Measurements from ENCODE around the gene SARDH.

Gene SARDH

DNA sequence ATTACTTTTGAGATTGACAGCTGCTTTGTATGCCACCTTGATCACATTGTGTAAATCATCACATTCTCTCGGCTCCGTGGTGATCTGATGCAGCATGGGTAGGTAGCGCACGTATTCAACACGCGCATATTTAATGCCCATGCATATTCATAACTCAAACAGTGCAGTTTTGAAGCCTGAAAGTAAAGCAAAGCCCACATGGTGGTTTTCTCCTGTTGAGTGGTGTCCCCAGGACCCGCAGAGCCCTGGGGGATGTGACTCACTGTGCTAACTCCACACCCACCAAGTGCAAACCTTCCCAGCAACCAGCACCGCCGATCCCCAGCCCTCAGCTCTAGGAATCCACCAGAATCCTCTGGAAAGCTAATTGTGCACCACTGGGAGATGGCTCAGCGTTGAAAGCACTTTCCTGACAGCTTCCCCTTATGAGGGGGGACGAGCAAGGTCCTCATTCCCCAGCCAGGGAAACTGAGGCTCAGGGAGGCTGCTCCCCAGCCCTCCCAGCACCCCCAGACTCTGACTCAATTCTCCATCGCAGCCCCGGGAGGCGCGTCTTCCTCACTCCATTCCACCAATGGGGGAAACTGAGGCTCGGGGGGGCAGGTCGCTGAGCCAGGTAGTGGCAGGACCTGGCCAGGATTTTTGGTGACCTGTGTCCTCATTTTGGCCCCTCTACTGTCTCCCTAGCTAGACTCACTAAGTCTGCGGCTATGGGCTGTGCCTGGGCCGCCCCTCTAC, 46.4 kb downstream of the SARDH start:
- Histone ChIP-seq H3K27ac (ENCODE audit: low read depth, low read length) (no peak overlapping the region), H3K36me3 (ENCODE audit: control insufficient read depth, insufficient read depth, low read length) (no peaks in the 10 kb centered on the region), H3K4me1 (ENCODE audit: control insufficient read depth, insufficient read depth, low read length) (no peaks in the 10 kb centered on the region), H3K9ac (ENCODE audit: low read length) (no peak overlapping the region), H3K4me3 (ENCODE audit: low read length) (no peak overlapping the region), H3K27me3 (ENCODE audit: control insufficient read depth, insufficient read depth, low read length) (no peaks in the 10 kb centered on the region)

- H3K27ac ChIP-seq (ENCODE audit: low read depth, low read length): no peak overlapping the region
- H3K4me1 ChIP-seq (ENCODE audit: control insufficient read depth, insufficient read depth, low read length): no peaks in the 10 kb centered on the region
- H3K27me3 ChIP-seq (ENCODE audit: control insufficient read depth, insufficient read depth, low read length): no peaks in the 10 kb centered on the region
- H3K4me3 ChIP-seq (ENCODE audit: low read length): no peak overlapping the region
- no peaks in the 10 kb centered on the region for H3K36me3 ChIP-seq (ENCODE audit: control insufficient read depth, insufficient read depth, low read length)
- H3K9ac ChIP-seq (ENCODE audit: low read length): no peak overlapping the region
These were observed 47.0 kb downstream of the SARDH start for GRCh38 chr9:133691191-133691590.

DNA sequence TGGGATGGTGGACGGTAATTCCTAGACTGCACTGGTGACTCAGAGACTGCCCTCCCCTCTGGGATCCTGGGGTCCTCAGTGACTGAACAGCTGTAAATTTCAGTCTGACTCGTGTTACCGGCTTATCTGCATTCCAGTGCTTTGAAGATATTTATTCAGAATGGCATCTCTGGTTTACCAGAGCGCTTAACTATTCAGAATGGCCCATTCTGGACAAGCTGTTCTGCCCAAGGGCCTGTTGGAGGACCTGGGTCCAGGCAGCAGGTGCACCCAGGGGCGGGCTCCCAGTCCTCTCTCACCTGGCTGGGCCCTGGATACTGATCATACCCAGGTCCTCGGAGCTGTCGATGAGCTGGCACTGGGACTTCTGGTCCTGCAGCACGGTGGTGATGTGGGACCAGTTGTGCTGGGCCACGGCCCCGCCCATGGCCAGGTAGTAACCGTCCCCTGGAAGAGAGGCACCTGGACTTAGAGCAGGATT, 48.0 kb downstream of the SARDH start:
- Histone ChIP-seq H3K27ac (ENCODE audit: low read depth, low read length) (no peak overlapping the region), H3K4me1 (ENCODE audit: control insufficient read depth, insufficient read depth, low read length) (no peaks in the 10 kb centered on the region), H3K4me3 (ENCODE audit: low read length) (no peak overlapping the region), H3K36me3 (ENCODE audit: control insufficient read depth, insufficient read depth, low read length) (no peaks in the 10 kb centered on the region), H3K9ac (ENCODE audit: low read length) (no peak overlapping the region), H3K27me3 (ENCODE audit: control insufficient read depth, insufficient read depth, low read length) (no peaks in the 10 kb centered on the region)

GRCh38 chr9:133689151-133689763, 48.9 kb downstream of the SARDH start:
- no peaks in the 10 kb centered on the region for H3K36me3 ChIP-seq (ENCODE audit: control insufficient read depth, insufficient read depth, low read length)
- no peak overlapping the region for H3K4me3 ChIP-seq (ENCODE audit: low read length)
- peaks cover 3% of the 10 kb centered on the region for H3K4me1 ChIP-seq (ENCODE audit: control insufficient read depth, insufficient read depth, low read length)
- H3K27me3 ChIP-seq (ENCODE audit: control insufficient read depth, insufficient read depth, low read length): no peaks in the 10 kb centered on the region
- no peak overlapping the region for H3K27ac ChIP-seq (ENCODE audit: low read depth, low read length)
- no peak overlapping the region for H3K9ac ChIP-seq (ENCODE audit: low read length)

GRCh38 chr9:133687856-133688761, 50.0 kb downstream of the SARDH start:
- H3K36me3 ChIP-seq (ENCODE audit: control insufficient read depth, insufficient read depth, low read length): no peaks in the 10 kb centered on the region
- H3K9ac ChIP-seq (ENCODE audit: low read length): no peak overlapping the region
- peaks cover 9% of the 10 kb centered on the region for H3K4me1 ChIP-seq (ENCODE audit: control insufficient read depth, insufficient read depth, low read length)
- no peaks in the 10 kb centered on the region for H3K27me3 ChIP-seq (ENCODE audit: control insufficient read depth, insufficient read depth, low read length)
- H3K27ac ChIP-seq (ENCODE audit: low read depth, low read length): no peak overlapping the region
- no peak overlapping the region for H3K4me3 ChIP-seq (ENCODE audit: low read length)

- H3K9ac ChIP-seq (ENCODE audit: low read length): no peak overlapping the region
- no peak overlapping the region for H3K27ac ChIP-seq (ENCODE audit: low read depth, low read length)
- no peak overlapping the region for H3K4me3 ChIP-seq (ENCODE audit: low read length)
- H3K36me3 ChIP-seq (ENCODE audit: control insufficient read depth, insufficient read depth, low read length): no peaks in the 10 kb centered on the region
- H3K27me3 ChIP-seq (ENCODE audit: control insufficient read depth, insufficient read depth, low read length): no peaks in the 10 kb centered on the region
- peaks cover 10% of the 10 kb centered on the region for H3K4me1 ChIP-seq (ENCODE audit: control insufficient read depth, insufficient read depth, low read length)
These were observed 51.2 kb downstream of the SARDH start for GRCh38 chr9:133686642-133687575.

DNA sequence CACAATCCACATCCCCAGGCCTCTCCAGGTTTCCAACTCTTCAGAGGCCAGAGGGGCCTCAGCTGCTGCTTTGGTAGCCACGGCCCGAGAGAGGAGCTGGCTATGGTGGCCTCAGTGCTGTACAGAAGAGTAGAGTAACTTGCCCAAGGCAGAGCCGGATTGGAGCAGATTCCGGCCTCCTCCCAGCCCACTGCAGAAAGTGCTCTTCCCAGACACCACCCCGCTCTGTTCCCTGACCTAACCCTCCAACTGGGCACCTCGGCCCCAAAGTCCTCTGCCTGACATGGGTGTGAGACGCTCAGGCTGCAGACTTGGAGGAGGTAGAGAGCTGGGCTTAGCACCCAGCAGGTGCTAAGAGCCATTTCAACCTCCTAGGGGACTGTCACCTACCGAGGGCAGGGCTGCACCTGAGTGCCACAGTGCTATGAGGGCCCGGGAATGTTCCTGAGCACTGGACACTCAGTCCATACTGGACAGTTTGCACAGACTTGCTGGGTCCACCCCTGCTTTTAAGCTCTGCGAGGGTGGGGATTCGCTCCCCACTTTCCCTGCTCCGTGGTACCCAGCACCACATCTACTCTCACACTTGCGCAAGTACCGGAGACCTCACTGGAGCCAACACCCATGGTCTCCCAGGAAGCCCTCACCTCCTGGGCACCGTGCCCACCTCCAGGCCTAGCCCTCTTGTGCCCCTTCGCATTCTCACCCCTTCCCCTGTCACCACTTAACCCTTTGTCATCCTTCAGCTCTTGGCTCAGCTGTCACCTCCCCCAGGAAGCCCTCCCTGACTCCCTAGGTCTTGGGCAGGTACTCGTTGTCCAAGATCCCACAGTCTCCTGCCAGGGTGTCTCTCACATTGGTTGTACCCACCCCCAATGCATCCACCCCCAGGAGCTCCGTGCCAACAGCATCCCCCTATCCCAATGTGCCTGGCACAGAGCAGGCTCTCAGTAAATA, 52.2 kb downstream of the SARDH start:
- Histone ChIP-seq H3K36me3 (ENCODE audit: control insufficient read depth, insufficient read depth, low read length) (no peaks in the 10 kb centered on the region), H3K27me3 (ENCODE audit: control insufficient read depth, insufficient read depth, low read length) (no peaks in the 10 kb centered on the region), H3K4me1 (ENCODE audit: control insufficient read depth, insufficient read depth, low read length) (peaks cover 10% of the 10 kb centered on the region), H3K27ac (ENCODE audit: low read depth, low read length) (no peak overlapping the region), H3K4me3 (ENCODE audit: low read length) (no peak overlapping the region), H3K9ac (ENCODE audit: low read length) (no peak overlapping the region)

DNA sequence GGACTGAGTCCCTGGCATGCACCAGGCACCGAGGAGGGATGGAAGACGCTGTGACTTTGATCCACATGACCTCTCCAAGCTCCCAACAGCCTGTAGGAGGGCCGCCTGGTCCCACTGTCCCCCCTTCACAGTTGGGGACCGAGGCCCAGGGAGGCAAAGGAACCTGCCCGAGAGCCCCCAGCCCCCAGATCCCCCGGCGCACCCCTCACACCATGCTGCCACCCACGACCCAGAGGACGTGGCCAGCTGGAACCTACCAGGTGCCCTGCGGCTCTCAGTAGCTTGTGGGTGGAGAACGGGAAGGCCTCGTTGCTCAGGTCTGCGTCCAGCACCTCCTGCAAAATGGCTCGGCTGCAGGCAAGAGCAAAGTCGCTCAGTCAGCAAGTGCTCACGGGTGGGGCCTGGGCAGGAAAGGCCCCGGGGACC, 53.2 kb downstream of the SARDH start:
- Histone ChIP-seq H3K27ac (ENCODE audit: low read depth, low read length) (no peak overlapping the region), H3K36me3 (ENCODE audit: control insufficient read depth, insufficient read depth, low read length) (no peaks in the 10 kb centered on the region), H3K4me1 (ENCODE audit: control insufficient read depth, insufficient read depth, low read length) (peaks cover 10% of the 10 kb centered on the region), H3K27me3 (ENCODE audit: control insufficient read depth, insufficient read depth, low read length) (no peaks in the 10 kb centered on the region), H3K4me3 (ENCODE audit: low read length) (no peak overlapping the region), H3K9ac (ENCODE audit: low read length) (no peak overlapping the region)

DNA sequence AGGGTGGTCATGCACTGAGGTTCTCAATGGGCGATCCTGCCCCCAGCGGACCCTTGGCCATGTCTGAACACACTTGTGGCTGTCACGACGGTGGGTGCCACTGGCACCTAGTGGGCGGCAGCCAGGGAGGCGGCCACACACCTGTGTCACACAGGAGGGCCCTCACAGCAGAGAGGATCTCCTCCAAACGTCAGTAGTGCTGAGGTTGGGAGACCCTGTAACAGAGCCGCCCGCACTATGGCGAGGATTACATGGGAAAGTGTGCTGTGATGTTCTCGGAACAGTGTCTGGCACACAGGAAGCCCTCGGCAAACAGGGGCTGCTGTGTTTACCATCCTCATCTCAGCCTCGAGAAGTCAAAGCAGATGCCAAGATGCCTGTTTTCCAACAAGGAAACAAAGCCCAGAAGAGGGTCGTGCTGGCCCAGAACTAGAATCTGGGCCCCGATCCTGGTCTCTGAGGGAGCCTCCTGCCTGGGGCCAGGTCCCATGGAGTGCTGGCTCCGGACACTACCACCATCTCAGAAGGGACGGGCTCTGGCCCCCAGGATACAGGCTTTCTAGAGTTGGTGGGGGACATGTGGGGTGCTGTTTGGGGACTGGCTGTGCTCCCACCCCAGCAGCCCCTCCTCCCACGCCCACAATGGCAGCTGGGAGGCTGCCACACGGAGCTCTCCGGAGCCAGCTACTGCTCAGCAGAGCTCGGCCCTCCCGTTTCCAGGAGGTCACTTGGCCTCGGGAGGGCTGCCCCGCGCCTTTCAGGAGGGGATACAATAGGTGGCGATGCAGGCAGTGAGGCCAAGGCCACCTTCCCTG, 53.8 kb downstream of the SARDH start:
- Histone ChIP-seq H3K27me3 (ENCODE audit: control insufficient read depth, insufficient read depth, low read length) (no peaks in the 10 kb centered on the region), H3K4me1 (ENCODE audit: control insufficient read depth, insufficient read depth, low read length) (peaks cover 10% of the 10 kb centered on the region), H3K27ac (ENCODE audit: low read depth, low read length) (no peak overlapping the region), H3K9ac (ENCODE audit: low read length) (no peak overlapping the region), H3K36me3 (ENCODE audit: control insufficient read depth, insufficient read depth, low read length) (no peaks in the 10 kb centered on the region), H3K4me3 (ENCODE audit: low read length) (no peak overlapping the region)

DNA sequence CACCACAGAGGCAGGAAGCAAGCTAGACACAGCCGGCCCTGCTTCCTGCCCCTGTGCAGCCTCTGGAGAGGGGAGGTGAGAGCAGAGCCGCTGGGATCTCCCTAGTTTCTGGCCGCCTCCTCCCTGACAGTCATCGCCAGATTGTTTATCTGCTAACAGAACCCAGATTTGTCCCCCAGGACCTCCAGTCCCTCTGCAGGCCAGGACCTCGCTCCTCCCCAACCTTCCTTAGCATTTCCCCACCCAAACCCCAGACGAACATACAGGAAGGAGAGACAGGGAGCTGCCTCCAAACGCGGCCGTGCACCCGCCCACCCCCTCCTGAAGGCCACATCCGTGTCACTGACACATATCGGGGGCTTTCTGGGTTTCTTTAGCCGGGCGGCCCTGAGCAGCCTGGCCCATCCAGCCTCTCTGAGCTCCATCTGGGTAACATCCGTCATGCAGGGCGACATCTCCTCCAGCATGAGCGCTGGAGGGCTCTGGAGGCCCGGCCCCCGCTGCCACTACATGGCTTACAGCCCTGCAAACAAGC, 54.5 kb downstream of the SARDH start:
- Histone ChIP-seq H3K4me1 (ENCODE audit: control insufficient read depth, insufficient read depth, low read length) (peaks cover 10% of the 10 kb centered on the region), H3K27me3 (ENCODE audit: control insufficient read depth, insufficient read depth, low read length) (no peaks in the 10 kb centered on the region), H3K9ac (ENCODE audit: low read length) (no peak overlapping the region), H3K4me3 (ENCODE audit: low read length) (no peak overlapping the region), H3K36me3 (ENCODE audit: control insufficient read depth, insufficient read depth, low read length) (no peaks in the 10 kb centered on the region), H3K27ac (ENCODE audit: low read depth, low read length) (no peak overlapping the region)

Measured in rectal smooth muscle tissue (tissue), 1 donor.